GM12878 (cell line): ENCODE data around the gene FOXP1. TPM values are rescaled to one million over a fixed set of nuclear protein-coding genes. Genes with fewer than 3 reads are reported as not detected.

ENCODE experiments used
- ATF7 ChIP-seq: fragments of 450-650 bp; IDR thresholded peaks from 2 replicates; pipeline ENCODE4 v1.6.1; 2016; ENCODE audit warnings: low read depth, mild to moderate bottlenecking
- BACH1 ChIP-seq: fragments of 450-650 bp; IDR thresholded peaks from 2 replicates; pipeline ENCODE4 v1.6.1; 2017; ENCODE audit warnings: mild to moderate bottlenecking, borderline replicate concordance
- BCLAF1 ChIP-seq: fragments of 450-650 bp; IDR thresholded peaks from 2 replicates; pipeline ENCODE4 v1.6.1; 2017; ENCODE audit warnings: antibody characterized with exemption, mild to moderate bottlenecking, moderate library complexity
- BHLHE40 ChIP-seq, 2 experiments: fragments of 450-650 bp in 1 of 2; IDR thresholded peaks; 2 replicates each; pipeline ENCODE4 v1.6.1; 2011 to 2017; ENCODE audit warnings: low read depth in 2 of 2, borderline replicate concordance in 1 of 2, improper control_type of control experiment in 1 of 2, low read length in 1 of 2, mild to moderate bottlenecking in 1 of 2
- CBFB ChIP-seq: IDR thresholded peaks from 2 replicates; pipeline ENCODE4 v1.6.1; 2016; ENCODE audit warnings: antibody characterized with exemption, low read depth
- E2F8 ChIP-seq: fragments of 450-650 bp; IDR thresholded peaks from 2 replicates; pipeline ENCODE4 v1.6.1; 2018; ENCODE audit warnings: mild to moderate bottlenecking, low read depth, moderate library complexity; ENCODE audit not compliant: partially characterized antibody
- EP300 ChIP-seq, 2 experiments: fragments of 150-350 bp in 1 of 2; IDR thresholded peaks; 2 replicates each; pipeline ENCODE4 v1.6.1; 2011 to 2012; ENCODE audit warnings: low read depth in 2 of 2, low read length in 2 of 2, borderline replicate concordance in 1 of 2, improper control_type of control experiment in 1 of 2, inconsistent platforms in 1 of 2; ENCODE audit not compliant: control insufficient read depth in 1 of 2
- GATAD2B ChIP-seq: fragments of 450-650 bp; conservative IDR thresholded peaks from 2 replicates; pipeline ENCODE4 v1.6.1; 2017; ENCODE audit warnings: low read depth, mild to moderate bottlenecking, moderate library complexity
- HDGF ChIP-seq: fragments of 450-650 bp; IDR thresholded peaks from 2 replicates; pipeline ENCODE4 v1.6.1; 2016; ENCODE audit warnings: antibody characterized with exemption
- HSF1 ChIP-seq: fragments of 150-350 bp; IDR thresholded peaks from 2 replicates; pipeline ENCODE4 v1.6.1; 2014; ENCODE audit warnings: mild to moderate bottlenecking, low read depth, low read length
- KLF5 ChIP-seq: fragments of 450-650 bp; IDR thresholded peaks from 2 replicates; pipeline ENCODE4 v1.6.1; 2014; ENCODE audit warnings: mild to moderate bottlenecking; ENCODE audit not compliant: partially characterized antibody
- MYC ChIP-seq: IDR thresholded peaks from 2 replicates; pipeline ENCODE4 v1.6.1; 2011; ENCODE audit warnings: mild to moderate bottlenecking, low read length, moderate library complexity, inconsistent platforms; ENCODE audit not compliant: insufficient read depth, insufficient replicate concordance, insufficient read length, severe bottlenecking
- NR2C2 ChIP-seq: IDR thresholded peaks from 2 replicates; pipeline ENCODE4 v1.6.1; 2011; ENCODE audit warnings: borderline replicate concordance, low read depth; ENCODE audit not compliant: control insufficient read depth, insufficient read length
- SIX5 ChIP-seq: IDR thresholded peaks from 2 replicates; pipeline ENCODE4 v1.6.1; 2011; ENCODE audit warnings: mild to moderate bottlenecking, low read depth, low read length, moderate library complexity; ENCODE audit not compliant: severe bottlenecking
- TCF12 ChIP-seq: IDR thresholded peaks from 2 replicates; pipeline ENCODE4 v1.6.1; 2011; ENCODE audit warnings: low read depth, mild to moderate bottlenecking, low read length
- ZBED1 ChIP-seq: IDR thresholded peaks from 2 replicates; pipeline ENCODE4 v1.6.1; 2016; ENCODE audit warnings: borderline replicate concordance
- ZBTB40 ChIP-seq: fragments of 450-650 bp; IDR thresholded peaks from 2 replicates; pipeline ENCODE4 v1.6.1; 2016; ENCODE audit warnings: mild to moderate bottlenecking, moderate library complexity, borderline replicate concordance
- polyA plus RNA-seq, 11 experiments: library from polyadenylated mRNA; depleted of rRNA in 4 of 11; unstranded in 6 of 11; stranded (reverse) in 5 of 11; fragments of >200 nt; fragmentation: Nextera tagmentation in 4 of 11; fragmentation: Illumina TruSeq in 1 of 11; extraction: Ambion mirVana in 4 of 11; extraction: Trizol in 1 of 11; gene quantifications; 1 replicate in 1 of 11; 2 replicates in 10 of 11; pipeline versions ENCODE4 v1.2.1 to v1.2.3, GENCODE V29; 2011 to 2016; ENCODE audit warnings: inconsistent platforms in 2 of 11, missing spikeins in 2 of 11, low read depth in 1 of 11
- total RNA-seq, 4 experiments: library from RNA; depleted of rRNA in 3 of 4; stranded (reverse); fragments of >200 nt in 3 of 4; fragmentation: Illumina TruSeq in 1 of 4; extraction: Trizol in 1 of 4; gene quantifications; 2 replicates each; pipeline versions ENCODE4 v1.2.1 to v1.2.3, GENCODE V29; 2013 to 2021

Gene FOXP1
- total and polyA plus RNA-seq, 10 of the 15 experiments (the other 5 are each of a cell fraction or from before 2014, with no cell fraction given) = 0.05 to 1.6 (median 0.20) TPM; not detected in 1

- TF ChIP-seq HDGF = no peak
- TF ChIP-seq ZBED1 = peak; percentile 70; the same call in 1 of the 2 replicates
- no peak for TF ChIP-seq NR2C2
- no peak for TF ChIP-seq SIX5
- TF ChIP-seq MYC = no peak
- TF ChIP-seq E2F8 = no peak
- no peak for TF ChIP-seq KLF5
- no peak for TF ChIP-seq HSF1
- TF ChIP-seq BHLHE40 (IDR thresholded peaks at IDR 0.05; ENCODE audit: borderline replicate concordance in 1 of 2, low read depth in 2 of 2, low read length in 1 of 2) = peak; percentile 39 to 46; a peak in 2 of 4 replicates
- TF ChIP-seq TCF12 = no peak
- peak; percentile 95 for TF ChIP-seq ATF7
- no peak for TF ChIP-seq BCLAF1
- TF ChIP-seq CBFB = no peak
- TF ChIP-seq ZBTB40 = peak; percentile 93
- no peak for TF ChIP-seq GATAD2B
- peak; percentile 48 to 81; a peak in 2 of 4 replicates for TF ChIP-seq EP300 (IDR thresholded peaks at IDR 0.05; ENCODE audit: borderline replicate concordance in 1 of 2, control insufficient read depth in 1 of 2, low read depth in 2 of 2, low read length in 2 of 2)
- no peak for TF ChIP-seq BACH1
Observed at GRCh38 chr3:71393093-71393492, 190.4 kb downstream of the FOXP1 start (continued).
